SK-N-SH (cell line): ENCODE measurements around the gene HHATL. TPM values are rescaled to one million over a fixed set of nuclear protein-coding genes. Genes with fewer than 3 reads are reported as not detected.

Source experiments
- CTCF ChIA-PET: fragments of 300-600, 350-600 bp; formaldehyde crosslinking; extraction: SDS; loops from one replicate; lab custom pipeline; 2021; lab: Yijun Ruan, JAX
- POLR2A ChIA-PET: fragments of 350-600 bp; sonication (Branson Sonifier 250); formaldehyde crosslinking; extraction: SDS; loops from one replicate; lab custom pipeline; 2020; ENCODE audit warnings: antibody characterized with exemption, inconsistent platforms; lab: Yijun Ruan, JAX
- DNase-seq: peaks from one replicate; pipeline ENCODE4 v3.0.0; 2012
- H2AFZ ChIP-seq: fragments of 200-600 bp; sonication (generic); 2 replicates; pipeline ENCODE4 v1.8.1; 2016; ENCODE audit warnings: antibody characterized with exemption, mild to moderate bottlenecking, low read depth
- H3F3A ChIP-seq: fragments of 200-600 bp; sonication (generic); replicated peaks from 2 replicates; pipeline ENCODE3; 2016; ENCODE audit warnings: antibody characterized with exemption, mild to moderate bottlenecking; ENCODE audit not compliant: insufficient read depth
- H3K27ac ChIP-seq, 2 experiments: fragments of 200-500 bp in 1 of 2; fragments of 200-600 bp in 1 of 2; sonication (Bioruptor generic) in 1 of 2; sonication (generic), shearing (Covaris generic) in 1 of 2; 2 replicates each; pipeline versions ENCODE4 v1.5.1 to v1.6.1; 2014 to 2016; ENCODE audit warnings: low read depth in 2 of 2, inconsistent platforms in 1 of 2, low read length in 1 of 2, mild to moderate bottlenecking in 1 of 2, mixed read lengths in 1 of 2
- H3K27me3 ChIP-seq: fragments of 200-600 bp; sonication (generic), shearing (Covaris generic); 2 replicates; pipeline ENCODE4 v1.6.1; 2016; ENCODE audit warnings: mixed run types; ENCODE audit not compliant: insufficient read depth
- H3K36me3 ChIP-seq, 2 experiments: fragments of 200-500 bp in 1 of 2; fragments of 200-600 bp in 1 of 2; sonication (Bioruptor generic) in 1 of 2; sonication (generic) in 1 of 2; replicated peaks in 1 of 2; 2 replicates each; pipeline versions ENCODE3 to v1.5.1; 2014 to 2016; ENCODE audit warnings: low read length in 1 of 2, mild to moderate bottlenecking in 1 of 2; ENCODE audit not compliant: insufficient read depth in 2 of 2, control insufficient read depth in 1 of 2
- H3K4me1 ChIP-seq, 2 experiments: fragments of 200-500 bp in 1 of 2; fragments of 200-600 bp in 1 of 2; sonication (Bioruptor generic) in 1 of 2; sonication (generic), shearing (Covaris generic) in 1 of 2; 2 replicates each; pipeline versions ENCODE4 v1.5.1 to v1.6.1; 2014 to 2016; ENCODE audit warnings: low read depth in 1 of 2, low read length in 1 of 2, mixed run types in 1 of 2; ENCODE audit not compliant: insufficient read depth in 2 of 2, control insufficient read depth in 1 of 2
- H3K4me2 ChIP-seq: fragments of 200-600 bp; sonication (generic), shearing (Covaris generic); 2 replicates; pipeline ENCODE4 v1.6.1; 2017; ENCODE audit warnings: mixed run types
- H3K4me3 ChIP-seq, 2 experiments: fragments of 200-500 bp in 1 of 2; fragments of 200-600 bp in 1 of 2; sonication (Bioruptor generic) in 1 of 2; sonication (generic), shearing (Covaris generic) in 1 of 2; 2 replicates each; pipeline versions ENCODE4 v1.5.1 to v1.8.1; 2014 to 2016; ENCODE audit warnings: low read depth in 2 of 2, inconsistent platforms in 1 of 2, low read length in 1 of 2, mild to moderate bottlenecking in 1 of 2, mixed read lengths in 1 of 2, moderate library complexity in 1 of 2
- H3K79me2 ChIP-seq: fragments of 200-600 bp; sonication (generic); 2 replicates; pipeline ENCODE4 v1.8.1; 2017; ENCODE audit warnings: mild to moderate bottlenecking; ENCODE audit not compliant: insufficient read depth
- H3K9ac ChIP-seq: fragments of 200-600 bp; sonication (generic); 2 replicates; pipeline ENCODE4 v1.6.1; 2017; ENCODE audit warnings: mixed run types
- H3K9me2 ChIP-seq: fragments of 200-600 bp; sonication (generic); 2 replicates; pipeline ENCODE4 v1.6.1; 2017; ENCODE audit warnings: mixed run types
- H3K9me3 ChIP-seq: fragments of 200-600 bp; sonication (generic); 2 replicates; pipeline ENCODE4 v1.6.1; 2017; ENCODE audit warnings: mixed run types, mild to moderate bottlenecking, moderate library complexity
- H4K20me1 ChIP-seq: fragments of 200-600 bp; sonication (generic); 2 replicates; pipeline ENCODE4 v1.6.1; 2017; ENCODE audit warnings: mild to moderate bottlenecking, mixed run types; ENCODE audit not compliant: insufficient read depth
- CTCF ChIP-seq: fragments of 200-600 bp; sonication (generic); IDR thresholded peaks from 2 replicates; pipeline ENCODE4 v1.6.1; 2017; ENCODE audit warnings: antibody characterized with exemption, mild to moderate bottlenecking, moderate library complexity
- GATA2 ChIP-seq: sonication (generic); formaldehyde crosslinking; IDR thresholded peaks from 2 replicates; pipeline ENCODE4 v1.5.0; 2020; ENCODE audit warnings: mild to moderate bottlenecking, missing genetic modification reagents
- PBX3 ChIP-seq: IDR thresholded peaks from 2 replicates; pipeline ENCODE4; 2012
- REST ChIP-seq: IDR thresholded peaks from 2 replicates; pipeline ENCODE4 v1.6.1; 2012; ENCODE audit warnings: mild to moderate bottlenecking, low read depth, low read length, moderate library complexity
- SMC3 ChIP-seq: IDR thresholded peaks from 2 replicates; pipeline ENCODE4 v1.6.1; 2012; ENCODE audit warnings: low read depth, low read length, improper control_type of control experiment
- TAF1 ChIP-seq: IDR thresholded peaks from 2 replicates; pipeline ENCODE4 v1.6.1; 2012; ENCODE audit warnings: low read depth, mild to moderate bottlenecking, low read length, moderate library complexity, borderline replicate concordance
- whole genome bisulfite sequencing: methylation state at CpG from one replicate; pipeline ENCODE4 v1.1.6; 2017; ENCODE audit warnings: low lambda C conversion rate; 5-methylcytosine and 5-hydroxymethylcytosine counted together
- polyA plus RNA-seq, 3 experiments: library from polyadenylated mRNA; depleted of rRNA; stranded (reverse); fragments of >200 nt; gene quantifications; 2 replicates each; pipeline ENCODE4 v1.2.3, GENCODE V29; 2012
- TF ChIP-seq, protein P1 (sequence below): IDR thresholded peaks from 2 replicates; pipeline ENCODE4 v1.4.0; 2012; ENCODE audit warnings: low read depth

The HHATL gene
- polyA plus RNA-seq, 1 of the 3 experiments (the other 2 are of a cell fraction): not detected

GRCh38 chr3:42701371-42702065, 1.1 kb downstream of the HHATL start:
- Histone ChIP-seq H3K27ac (no peak overlapping the region), H3K4me1 (no peaks in the 10 kb centered on the region; a peak in 1 of 4 replicates), H3K9me2 (no peaks in the 10 kb centered on the region), H3K9me3 (no peaks in the 10 kb centered on the region), H3K79me2 (no peaks in the 10 kb centered on the region), H3K4me2 (no peak overlapping the region), H3K4me3 (no peak overlapping the region), H2AFZ (no peak overlapping the region), H3K27me3 (no peaks in the 10 kb centered on the region), H3K9ac (no peak overlapping the region), H3K36me3 (no peaks in the 10 kb centered on the region), H3F3A (no peaks in the 10 kb centered on the region), H4K20me1 (no peaks in the 10 kb centered on the region)
- ChIA-PET POLR2A (no interaction called here), CTCF (no interaction called here)
- DNase-seq: peak; percentile 58
- WGBS: 61% methylated on average over 9 of the region's 15 CpGs
- TF ChIP-seq CTCF (no peak), SMC3 (no peak), TAF1 (no peak), GATA2 (CRISPR knock-in tag) (no peak), REST (peak; percentile 96), PBX3 (no peak)
- TF ChIP-seq, protein P1, sequence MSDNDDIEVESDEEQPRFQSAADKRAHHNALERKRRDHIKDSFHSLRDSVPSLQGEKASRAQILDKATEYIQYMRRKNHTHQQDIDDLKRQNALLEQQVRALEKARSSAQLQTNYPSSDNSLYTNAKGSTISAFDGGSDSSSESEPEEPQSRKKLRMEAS: no peak
